ENCODE measurements around the gene EYS. TPM values are rescaled to one million over a fixed set of nuclear protein-coding genes. Genes with fewer than 3 reads are reported as not detected.
"Not testable (repeated sequence)": the region's sequence is repeated elsewhere in the genome, so short reads cannot be mapped to it uniquely, and the experiment has no call there.

EYS gene
- total RNA-seq, 1 experiment from 2014 or later = not detected

GRCh38 chr6:63945987-63946386 is 1761.0 kb downstream of the EYS start:
- H3K27me3 ChIP-seq (replicated peaks) = no peaks in the 10 kb centered on the region
- no peaks in the 10 kb centered on the region for H3K36me3 ChIP-seq
- no peak for DNase-seq (ENCODE audit: low read depth in 1 of 2, low spot score in 2 of 2)
- no peaks in the 10 kb centered on the region for H3K9me3 ChIP-seq (replicated peaks)
- no peak overlapping the region for H3K4me3 ChIP-seq
- no peak overlapping the region for H3K27ac ChIP-seq
- no peaks in the 10 kb centered on the region for H3K4me1 ChIP-seq (replicated peaks)

- Histone ChIP-seq H3K9me3 (replicated peaks) (no peaks in the 10 kb centered on the region), H3K4me1 (replicated peaks) (no peaks in the 10 kb centered on the region), H3K36me3 (no peaks in the 10 kb centered on the region), H3K27ac (no peak overlapping the region), H3K4me3 (no peak overlapping the region), H3K27me3 (replicated peaks) (no peaks in the 10 kb centered on the region)
- DNase-seq (ENCODE audit: low read depth in 1 of 2, low spot score in 2 of 2) = no peak
These were observed 1763.2 kb downstream of the EYS start for GRCh38 chr6:63943826-63944225.

GRCh38 chr6:63941747-63942470 is 1765.1 kb downstream of the EYS start:
- Histone ChIP-seq H3K4me1 (replicated peaks) (no peaks in the 10 kb centered on the region), H3K27ac (no peak overlapping the region), H3K4me3 (no peak overlapping the region), H3K9me3 (replicated peaks) (no peaks in the 10 kb centered on the region), H3K27me3 (replicated peaks) (no peaks in the 10 kb centered on the region), H3K36me3 (no peaks in the 10 kb centered on the region)
- no peak for DNase-seq (ENCODE audit: low read depth in 1 of 2, low spot score in 2 of 2)

- H3K36me3 ChIP-seq = no peaks in the 10 kb centered on the region
- no peaks in the 10 kb centered on the region for H3K27me3 ChIP-seq (replicated peaks)
- H3K9me3 ChIP-seq (replicated peaks) = no peaks in the 10 kb centered on the region
- no peak overlapping the region for H3K27ac ChIP-seq
- no peak for DNase-seq (ENCODE audit: low read depth in 1 of 2, low spot score in 2 of 2)
- H3K4me3 ChIP-seq = no peak overlapping the region
- no peaks in the 10 kb centered on the region for H3K4me1 ChIP-seq (replicated peaks)
These were observed 1767.0 kb downstream of the EYS start for GRCh38 chr6:63940056-63940455.

GRCh38 chr6:63936399-63936798 is 1770.6 kb downstream of the EYS start:
- DNase-seq (ENCODE audit: low read depth in 1 of 2, low spot score in 2 of 2) = no peak
- H3K9me3 ChIP-seq (replicated peaks) = no peaks in the 10 kb centered on the region
- H3K27me3 ChIP-seq (replicated peaks) = no peaks in the 10 kb centered on the region
- H3K4me1 ChIP-seq (replicated peaks) = no peaks in the 10 kb centered on the region
- H3K4me3 ChIP-seq = no peak overlapping the region
- no peaks in the 10 kb centered on the region for H3K36me3 ChIP-seq
- no peak overlapping the region for H3K27ac ChIP-seq

GRCh38 chr6:63935732-63936131 is 1771.3 kb downstream of the EYS start:
- Histone ChIP-seq H3K36me3 (no peaks in the 10 kb centered on the region), H3K27ac (no peak overlapping the region), H3K4me3 (no peak overlapping the region), H3K27me3 (replicated peaks) (no peaks in the 10 kb centered on the region), H3K9me3 (replicated peaks) (no peaks in the 10 kb centered on the region), H3K4me1 (replicated peaks) (no peaks in the 10 kb centered on the region)
- no peak for DNase-seq (ENCODE audit: low read depth in 1 of 2, low spot score in 2 of 2)

- H3K36me3 ChIP-seq; H3K4me1 ChIP-seq (replicated peaks); H3K27ac ChIP-seq; DNase-seq (ENCODE audit: low read depth in 1 of 2, low spot score in 2 of 2); H3K4me3 ChIP-seq; H3K27me3 ChIP-seq (replicated peaks); H3K9me3 ChIP-seq (replicated peaks): not testable (repeated sequence)
These were observed 1773.1 kb downstream of the EYS start for GRCh38 chr6:63933948-63934347.

- H3K27me3 ChIP-seq (replicated peaks) = no peaks in the 10 kb centered on the region
- no peak overlapping the region for H3K4me3 ChIP-seq
- no peaks in the 10 kb centered on the region for H3K9me3 ChIP-seq (replicated peaks)
- no peaks in the 10 kb centered on the region for H3K4me1 ChIP-seq (replicated peaks)
- no peak for DNase-seq (ENCODE audit: low read depth in 1 of 2, low spot score in 2 of 2)
- H3K27ac ChIP-seq = no peak overlapping the region
- no peaks in the 10 kb centered on the region for H3K36me3 ChIP-seq
These were observed 1776.2 kb downstream of the EYS start for GRCh38 chr6:63930848-63931247.

- DNase-seq (ENCODE audit: low read depth in 1 of 2, low spot score in 2 of 2) = no peak
- H3K4me1 ChIP-seq (replicated peaks) = no peaks in the 10 kb centered on the region
- no peaks in the 10 kb centered on the region for H3K9me3 ChIP-seq (replicated peaks)
- no peak overlapping the region for H3K4me3 ChIP-seq
- H3K27me3 ChIP-seq (replicated peaks) = no peaks in the 10 kb centered on the region
- no peak overlapping the region for H3K27ac ChIP-seq
- H3K36me3 ChIP-seq = no peaks in the 10 kb centered on the region
These were observed 1777.9 kb downstream of the EYS start for GRCh38 chr6:63929111-63929510.

GRCh38 chr6:63928613-63929012 is 1778.4 kb downstream of the EYS start:
- no peak for DNase-seq (ENCODE audit: low read depth in 1 of 2, low spot score in 2 of 2)

GRCh38 chr6:63926950-63927927 is 1779.8 kb downstream of the EYS start:
- no peaks in the 10 kb centered on the region for H3K9me3 ChIP-seq (replicated peaks)
- DNase-seq (ENCODE audit: low read depth in 1 of 2, low spot score in 2 of 2) = no peak
- no peaks in the 10 kb centered on the region for H3K36me3 ChIP-seq
- H3K27ac ChIP-seq = no peak overlapping the region
- no peaks in the 10 kb centered on the region for H3K27me3 ChIP-seq (replicated peaks)
- no peaks in the 10 kb centered on the region for H3K4me1 ChIP-seq (replicated peaks)
- H3K4me3 ChIP-seq = no peak overlapping the region

More at GRCh38 chr6:63928613-63929012, 1778.4 kb downstream of the EYS start:
- H3K9me3 ChIP-seq (replicated peaks) = no peaks in the 10 kb centered on the region
- no peaks in the 10 kb centered on the region for H3K4me1 ChIP-seq (replicated peaks)
- no peaks in the 10 kb centered on the region for H3K36me3 ChIP-seq
- H3K27ac ChIP-seq = no peak overlapping the region
- no peaks in the 10 kb centered on the region for H3K27me3 ChIP-seq (replicated peaks)
- no peak overlapping the region for H3K4me3 ChIP-seq

GRCh38 chr6:63926258-63926780 is 1780.7 kb downstream of the EYS start:
- Histone ChIP-seq H3K27ac (no peak overlapping the region), H3K36me3 (no peaks in the 10 kb centered on the region), H3K9me3 (replicated peaks) (no peaks in the 10 kb centered on the region), H3K4me3 (no peak overlapping the region), H3K27me3 (replicated peaks) (no peaks in the 10 kb centered on the region), H3K4me1 (replicated peaks) (no peaks in the 10 kb centered on the region)
- no peak for DNase-seq (ENCODE audit: low read depth in 1 of 2, low spot score in 2 of 2)

- no peak for DNase-seq (ENCODE audit: low read depth in 1 of 2, low spot score in 2 of 2)
- Histone ChIP-seq H3K36me3 (no peaks in the 10 kb centered on the region), H3K27me3 (replicated peaks) (no peaks in the 10 kb centered on the region), H3K27ac (no peak overlapping the region), H3K4me3 (no peak overlapping the region), H3K4me1 (replicated peaks) (no peaks in the 10 kb centered on the region), H3K9me3 (replicated peaks) (no peaks in the 10 kb centered on the region)
These were observed 1783.8 kb downstream of the EYS start for GRCh38 chr6:63923139-63923739.

Data from SJSA1 (cell line).